Mesodermal cell (in vitro differentiated cells): ENCODE results near the gene KCND2.
"Not testable (repeated sequence)": the region's sequence is repeated elsewhere in the genome, so short reads cannot be mapped to it uniquely, and the experiment has no call there.

Source experiments
- H3K27ac ChIP-seq: 2 replicates; pipeline ENCODE4 v1.7.0; 2013; ENCODE audit warnings: mild to moderate bottlenecking, low read depth, low read length, moderate library complexity; ENCODE audit not compliant: severe bottlenecking
- H3K36me3 ChIP-seq: 2 replicates; pipeline ENCODE4 v1.7.1; 2013; ENCODE audit warnings: mild to moderate bottlenecking, low read length, moderate library complexity; ENCODE audit not compliant: control insufficient read depth, insufficient read depth
- H3K4me1 ChIP-seq: one replicate; pipeline ENCODE4 v1.7.1; 2013; ENCODE audit warnings: mild to moderate bottlenecking, low read length; ENCODE audit not compliant: insufficient read depth, control insufficient read depth, poor library complexity, severe bottlenecking
- H3K4me3 ChIP-seq: 2 replicates; pipeline ENCODE4 v1.7.0; 2013; ENCODE audit warnings: low read length, control low read depth, mild to moderate bottlenecking; ENCODE audit not compliant: insufficient read depth, poor library complexity, severe bottlenecking; ENCODE audit errors: extremely low read depth
- H3K9me3 ChIP-seq: 2 replicates; pipeline ENCODE4 v1.7.1; 2013; ENCODE audit warnings: mild to moderate bottlenecking, low read length, moderate library complexity; ENCODE audit not compliant: control insufficient read depth
- WGBS, 2 experiments: methylation state at CpG; one replicate each; pipeline ENCODE4 v1.1.5; 2013; ENCODE audit warnings: missing lambda C conversion rate in 2 of 2; ENCODE audit not compliant: insufficient coverage in 2 of 2; 5-methylcytosine and 5-hydroxymethylcytosine counted together

KCND2 gene

DNA sequence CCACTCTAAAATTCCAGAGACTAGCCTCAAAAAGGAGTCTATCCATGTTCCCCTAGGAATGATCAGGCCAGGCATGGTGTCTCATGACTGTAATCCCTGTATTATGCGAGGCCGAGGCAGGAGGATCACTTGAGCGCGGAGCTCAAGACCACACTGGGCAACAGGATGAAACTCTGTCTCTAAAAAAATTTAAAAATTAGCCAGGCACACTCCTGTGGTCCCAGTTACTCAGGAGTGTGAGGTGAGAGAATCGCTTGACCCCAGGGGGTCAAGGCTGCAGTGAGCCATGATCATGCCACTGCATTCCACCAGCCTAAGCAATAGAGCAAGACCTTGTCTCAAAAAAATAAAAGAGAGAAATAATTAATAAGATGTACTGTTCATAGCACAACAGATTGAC, 256.8 kb downstream of the KCND2 start:
- H3K9me3 ChIP-seq: no peaks in the 10 kb centered on the region
- 93 to 100% methylated on average over 1 to 4 of the region's 5 CpGs for WGBS, 2 experiments
- H3K36me3 ChIP-seq: no peaks in the 10 kb centered on the region
- H3K4me3 ChIP-seq: no peak overlapping the region
- no peak overlapping the region for H3K27ac ChIP-seq
- H3K4me1 ChIP-seq: no peaks in the 10 kb centered on the region

- WGBS, 2 experiments: 86 to 100% methylated on average over 1 of the region's 1 CpG
- Histone ChIP-seq H3K4me1 (no peaks in the 10 kb centered on the region), H3K9me3 (no peaks in the 10 kb centered on the region)
Observed at GRCh38 chr7:120538335-120538734, 265.4 kb downstream of the KCND2 start.

GRCh38 chr7:120539321-120539720, 266.3 kb downstream of the KCND2 start:
- Histone ChIP-seq H3K4me3 (no peak overlapping the region), H3K36me3 (no peaks in the 10 kb centered on the region), H3K9me3 (no peaks in the 10 kb centered on the region), H3K27ac (no peak overlapping the region), H3K4me1 (no peaks in the 10 kb centered on the region)
- WGBS, 2 experiments: 63 to 68% methylated on average over 2 to 3 of the region's 5 CpGs

More at GRCh38 chr7:120538335-120538734, 265.4 kb downstream of the KCND2 start:
- no peak overlapping the region for H3K4me3 ChIP-seq
- no peaks in the 10 kb centered on the region for H3K36me3 ChIP-seq
- H3K27ac ChIP-seq: no peak overlapping the region

GRCh38 chr7:120547605-120548004, 274.6 kb downstream of the KCND2 start:
- Histone ChIP-seq H3K4me3 (no peak overlapping the region), H3K4me1 (no peaks in the 10 kb centered on the region), H3K9me3 (no peaks in the 10 kb centered on the region), H3K27ac (no peak overlapping the region), H3K36me3 (no peaks in the 10 kb centered on the region)
- 86% methylated on average over 1 to 2 of the region's 4 CpGs for WGBS, 2 experiments

GRCh38 chr7:120550494-120551048, 277.6 kb downstream of the KCND2 start:
- Histone ChIP-seq H3K36me3 (no peaks in the 10 kb centered on the region), H3K4me1 (no peaks in the 10 kb centered on the region), H3K9me3 (no peaks in the 10 kb centered on the region), H3K4me3 (no peak overlapping the region), H3K27ac (no peak overlapping the region)
- WGBS, 2 experiments: no CpG with 5 or more reads among the region's 1 CpG

DNA sequence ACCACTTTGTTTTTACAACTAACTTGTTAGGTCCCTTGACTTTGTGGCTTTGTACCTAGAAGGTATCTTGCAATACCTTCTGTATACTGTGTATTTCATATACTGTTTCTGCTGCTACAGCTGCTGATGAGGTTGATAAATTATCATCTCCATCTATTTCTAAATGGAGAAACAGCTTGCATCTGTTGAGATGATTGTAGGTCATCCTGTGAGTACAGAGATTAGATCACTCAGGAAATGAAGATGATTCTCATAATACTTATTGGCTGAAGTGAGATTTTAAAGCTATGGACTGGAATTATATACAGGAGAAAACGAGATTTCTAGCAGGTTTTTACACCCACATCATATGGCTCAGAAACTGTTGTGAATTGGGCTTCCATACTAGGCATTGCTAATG, 280.5 kb downstream of the KCND2 start:
- Histone ChIP-seq H3K27ac (no peak overlapping the region), H3K4me3 (no peak overlapping the region), H3K36me3 (no peaks in the 10 kb centered on the region), H3K4me1 (no peaks in the 10 kb centered on the region), H3K9me3 (no peaks in the 10 kb centered on the region)
- WGBS, 2 experiments: no CpG with 5 or more reads among the region's 1 CpG

DNA sequence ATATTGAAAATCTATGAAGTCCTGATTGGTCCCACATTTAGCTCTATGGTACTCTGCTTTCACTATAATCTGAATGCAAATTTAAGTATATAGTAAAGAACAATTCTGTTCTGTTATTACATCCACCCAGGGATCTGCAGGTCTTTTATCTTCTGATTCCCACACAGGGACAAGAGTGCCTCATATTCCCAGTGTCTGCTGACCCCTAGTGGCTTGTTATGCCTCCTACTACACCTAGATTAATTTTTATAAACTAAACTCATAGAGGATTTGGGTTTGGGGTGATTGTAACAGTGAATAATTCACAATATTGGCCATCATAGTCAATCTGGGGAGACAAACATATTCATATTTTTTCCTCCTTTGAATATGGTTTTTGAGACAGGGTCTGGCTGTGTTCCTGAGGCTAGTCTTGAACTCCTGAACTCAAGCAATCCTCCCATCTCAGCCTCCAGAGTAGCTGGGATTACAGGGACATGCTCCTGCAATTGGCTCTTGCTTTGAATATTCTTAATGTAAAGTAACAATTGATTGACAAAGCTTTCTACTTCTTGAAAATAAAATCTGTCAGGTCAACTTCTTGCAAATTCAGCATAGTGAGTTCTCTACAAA, 282.1 kb downstream of the KCND2 start:
- Histone ChIP-seq H3K27ac (no peak overlapping the region), H3K4me1 (no peaks in the 10 kb centered on the region), H3K9me3 (no peaks in the 10 kb centered on the region), H3K4me3 (no peak overlapping the region), H3K36me3 (no peaks in the 10 kb centered on the region)

DNA sequence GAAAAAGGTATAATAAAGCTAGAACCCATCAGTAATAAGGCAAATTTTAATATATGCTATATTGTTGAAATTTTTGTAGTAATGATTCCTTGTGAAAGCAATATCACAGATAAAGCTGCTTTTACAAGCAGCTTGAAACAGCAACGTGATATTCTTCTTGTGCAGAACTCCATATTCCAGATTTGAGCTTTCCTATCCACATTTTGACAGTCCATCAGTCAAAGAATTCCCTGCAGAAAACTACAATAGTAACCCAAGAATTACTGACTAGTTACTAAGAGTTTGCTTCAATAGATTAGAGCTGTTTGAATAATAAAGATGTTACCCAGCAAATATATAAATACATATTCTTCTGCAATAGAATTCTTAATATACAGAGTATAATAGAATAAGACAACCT, 291.2 kb downstream of the KCND2 start:
- WGBS, 2 experiments: 100% methylated on average over 1 of the region's 1 CpG
- Histone ChIP-seq H3K27ac (no peak overlapping the region), H3K9me3 (no peaks in the 10 kb centered on the region), H3K4me3 (no peak overlapping the region), H3K36me3 (no peaks in the 10 kb centered on the region), H3K4me1 (no peaks in the 10 kb centered on the region)

- Histone ChIP-seq H3K9me3 (no peaks in the 10 kb centered on the region), H3K4me3 (no peak overlapping the region), H3K4me1 (no peaks in the 10 kb centered on the region), H3K27ac (no peak overlapping the region), H3K36me3 (no peaks in the 10 kb centered on the region)
Observed at GRCh38 chr7:120567204-120567603, 294.2 kb downstream of the KCND2 start.

- not testable (repeated sequence) for H3K9me3 ChIP-seq, H3K4me3 ChIP-seq, H3K27ac ChIP-seq, H3K36me3 ChIP-seq
- 88% methylated on average over 1 of the region's 4 CpGs; no CpG with 5 or more reads in 1 of the 2 experiments for WGBS, 2 experiments
- peaks cover 11% of the 10 kb centered on the region for H3K4me1 ChIP-seq
Observed at GRCh38 chr7:120578657-120579056, 305.7 kb downstream of the KCND2 start.

- Histone ChIP-seq H3K36me3 (no peaks in the 10 kb centered on the region), H3K4me1 (peaks cover 19% of the 10 kb centered on the region), H3K9me3 (no peaks in the 10 kb centered on the region), H3K27ac (peak overlapping the region; percentile 89), H3K4me3 (no peak overlapping the region)
- 80% methylated on average over 1 of the region's 4 CpGs for WGBS, 2 experiments
Observed at GRCh38 chr7:120582916-120583315, 309.9 kb downstream of the KCND2 start.
